ENCODE measurements around the gene PTBP3.
A peak's percentile ranks its signal among the peaks of the same experiment; 100 is the strongest.

PTBP3 gene

DNA sequence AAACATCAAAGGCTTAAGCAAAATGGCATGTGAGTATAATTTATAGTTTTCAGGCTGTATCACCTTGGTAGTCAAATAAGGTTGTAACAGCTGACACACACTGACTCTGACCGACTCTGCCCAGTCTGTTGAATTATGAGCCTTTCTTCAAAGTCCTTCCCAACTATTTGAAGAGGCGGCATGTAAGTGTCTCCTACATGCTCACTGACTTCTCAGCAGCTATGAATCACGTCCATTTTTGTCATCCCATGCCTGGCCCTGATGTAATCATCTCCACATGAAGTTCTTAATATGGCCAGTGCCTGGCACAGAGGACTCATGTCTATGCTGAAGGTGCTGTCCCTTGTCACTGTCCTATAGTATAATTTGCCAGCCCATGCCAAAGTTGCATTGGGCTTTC, 5.1 kb upstream of the PTBP3 start:
- TF ChIP-seq, protein P1, sequence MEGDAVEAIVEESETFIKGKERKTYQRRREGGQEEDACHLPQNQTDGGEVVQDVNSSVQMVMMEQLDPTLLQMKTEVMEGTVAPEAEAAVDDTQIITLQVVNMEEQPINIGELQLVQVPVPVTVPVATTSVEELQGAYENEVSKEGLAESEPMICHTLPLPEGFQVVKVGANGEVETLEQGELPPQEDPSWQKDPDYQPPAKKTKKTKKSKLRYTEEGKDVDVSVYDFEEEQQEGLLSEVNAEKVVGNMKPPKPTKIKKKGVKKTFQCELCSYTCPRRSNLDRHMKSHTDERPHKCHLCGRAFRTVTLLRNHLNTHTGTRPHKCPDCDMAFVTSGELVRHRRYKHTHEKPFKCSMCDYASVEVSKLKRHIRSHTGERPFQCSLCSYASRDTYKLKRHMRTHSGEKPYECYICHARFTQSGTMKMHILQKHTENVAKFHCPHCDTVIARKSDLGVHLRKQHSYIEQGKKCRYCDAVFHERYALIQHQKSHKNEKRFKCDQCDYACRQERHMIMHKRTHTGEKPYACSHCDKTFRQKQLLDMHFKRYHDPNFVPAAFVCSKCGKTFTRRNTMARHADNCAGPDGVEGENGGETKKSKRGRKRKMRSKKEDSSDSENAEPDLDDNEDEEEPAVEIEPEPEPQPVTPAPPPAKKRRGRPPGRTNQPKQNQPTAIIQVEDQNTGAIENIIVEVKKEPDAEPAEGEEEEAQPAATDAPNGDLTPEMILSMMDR (IDR thresholded peaks at IDR 0.05; ENCODE audit: unreplicated experiment in 3 of 3): no peak
- Mint-ChIP-seq H3K4me3 (no peak overlapping the region), H3K27me3 (ENCODE audit: low read depth) (no peaks in the 10 kb centered on the region), H3K27ac (peak overlapping the region in 2 of 3 experiments; percentile 37 to 65), H3K9me3 (no peaks in the 10 kb centered on the region), H3K36me3 (ENCODE audit: low read depth) (no peaks in the 10 kb centered on the region), H3K4me1 (peaks cover 9% of the 10 kb centered on the region)

DNA sequence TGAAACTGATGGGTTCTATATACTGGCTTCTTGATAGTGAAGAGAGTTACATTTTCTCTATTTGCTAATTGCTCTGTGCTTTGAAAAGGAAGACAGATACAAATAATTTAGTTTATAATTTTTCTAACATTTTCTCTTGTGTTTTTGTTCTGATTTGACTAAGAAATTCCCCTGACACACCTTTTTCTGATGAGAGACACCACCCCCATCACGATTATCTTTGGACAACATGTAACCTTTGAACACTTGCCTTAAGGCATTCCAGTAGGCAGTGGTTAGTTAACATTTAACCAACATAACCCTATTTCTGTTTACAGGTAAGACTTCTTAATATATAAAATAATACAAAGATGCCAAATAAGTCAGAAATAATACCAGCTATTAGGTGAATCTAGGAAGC, 4.1 kb upstream of the PTBP3 start:
- Mint-ChIP-seq H3K27me3 (ENCODE audit: low read depth) (no peaks in the 10 kb centered on the region), H3K4me1 (peaks cover 9% of the 10 kb centered on the region), H3K27ac (peak overlapping the region in 1 of 3 experiments; percentile 18), H3K4me3 (no peak overlapping the region), H3K36me3 (ENCODE audit: low read depth) (no peaks in the 10 kb centered on the region), H3K9me3 (no peaks in the 10 kb centered on the region)
- TF ChIP-seq, protein P1 (IDR thresholded peaks at IDR 0.05; ENCODE audit: unreplicated experiment in 3 of 3): no peak

DNA sequence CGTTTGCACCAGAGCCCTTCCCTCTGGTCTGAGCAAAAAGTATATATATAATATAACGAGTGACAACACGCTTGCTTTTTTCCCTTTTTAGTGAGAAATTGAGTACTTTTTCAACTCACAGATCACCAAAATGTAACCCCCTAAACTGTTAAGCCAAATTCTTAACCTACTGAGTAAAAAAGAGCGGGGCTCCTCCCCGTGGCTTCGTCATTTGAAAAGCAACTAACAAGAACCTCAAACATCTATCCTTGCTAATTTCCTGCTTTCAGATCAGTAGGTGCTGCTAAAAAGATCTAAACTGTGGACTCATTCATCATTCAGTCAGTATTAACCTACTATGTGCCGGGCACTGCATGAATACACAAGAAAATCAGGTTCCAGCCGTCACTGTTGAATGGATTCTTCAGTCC, 1.0 kb upstream of the PTBP3 start:
- peak overlapping the region; percentile 91 to 96 (median 93) for H3K27ac Mint-ChIP-seq
- TF ChIP-seq, protein P1 (IDR thresholded peaks at IDR 0.05; ENCODE audit: unreplicated experiment in 3 of 3): no peak
- H3K4me1 Mint-ChIP-seq: peaks cover 29% of the 10 kb centered on the region
- no peaks in the 10 kb centered on the region for H3K36me3 Mint-ChIP-seq (ENCODE audit: low read depth)
- H3K27me3 Mint-ChIP-seq (ENCODE audit: low read depth): no peaks in the 10 kb centered on the region
- peak overlapping the region; percentile 86 to 97 (median 97) for H3K4me3 Mint-ChIP-seq
- no peaks in the 10 kb centered on the region for H3K9me3 Mint-ChIP-seq

DNA sequence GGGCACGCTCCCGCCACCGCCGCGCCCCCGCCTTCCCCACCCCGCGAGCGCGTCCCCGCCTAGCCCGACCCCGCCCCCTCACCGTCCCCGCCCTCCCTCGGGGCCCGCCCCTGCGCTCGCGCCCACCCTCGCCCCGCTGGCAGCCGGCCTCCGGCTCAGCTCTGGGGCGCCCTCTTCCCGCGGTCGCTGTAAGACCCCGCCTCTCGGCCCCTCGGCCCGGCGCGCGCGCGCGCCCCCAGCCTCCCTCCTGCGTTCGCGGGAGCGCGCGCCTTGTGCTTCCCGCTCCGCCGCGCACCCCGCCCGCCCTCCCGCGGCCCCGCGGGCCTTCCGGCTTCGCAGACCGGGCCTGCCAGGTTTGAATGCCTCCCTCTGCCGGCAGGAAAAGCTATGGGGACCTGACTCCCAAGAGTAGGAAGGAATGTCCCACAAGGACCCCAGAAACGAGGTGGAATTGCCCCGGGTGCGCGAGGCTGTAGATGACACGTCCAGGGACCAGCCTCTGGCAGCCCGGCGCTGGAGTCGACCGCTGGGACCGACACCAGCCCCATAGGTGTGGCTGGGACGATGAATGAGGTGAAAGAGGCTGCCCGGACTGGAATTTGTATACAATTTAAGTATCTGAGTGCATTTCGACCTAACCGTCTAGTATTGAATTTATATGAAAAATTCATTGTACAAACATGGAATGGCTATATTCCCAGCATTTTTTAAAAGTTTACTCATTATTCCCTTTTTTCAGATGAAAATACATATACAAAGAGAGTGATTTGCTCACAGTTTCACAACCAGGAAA, 416 bp upstream of the PTBP3 start:
- no peaks in the 10 kb centered on the region for H3K27me3 Mint-ChIP-seq (ENCODE audit: low read depth)
- H3K4me3 Mint-ChIP-seq: peak overlapping the region; percentile 86 to 97 (median 97)
- peaks cover 29% of the 10 kb centered on the region for H3K4me1 Mint-ChIP-seq
- H3K9me3 Mint-ChIP-seq: no peaks in the 10 kb centered on the region
- TF ChIP-seq, protein P1 (IDR thresholded peaks at IDR 0.05; ENCODE audit: unreplicated experiment in 3 of 3): peak; percentile 53 to 56 (median 55)
- no peaks in the 10 kb centered on the region for H3K36me3 Mint-ChIP-seq (ENCODE audit: low read depth)
- peak overlapping the region; percentile 93 to 96 (median 94) for H3K27ac Mint-ChIP-seq

DNA sequence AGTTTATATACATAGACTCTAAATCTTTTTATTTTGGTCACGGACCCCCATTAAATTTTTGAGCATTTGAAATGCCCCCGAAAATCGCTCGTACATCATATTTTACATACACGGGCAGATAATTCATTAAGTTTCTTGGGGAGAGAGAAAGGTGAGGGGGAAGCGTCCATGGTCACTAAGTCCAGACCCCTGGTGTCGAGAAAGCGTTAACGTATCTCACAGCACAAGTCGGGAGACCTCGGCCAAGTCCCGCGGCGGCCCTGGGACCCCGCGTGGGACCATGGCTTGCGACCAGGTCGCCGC, 794 bp downstream of the PTBP3 start:
- H3K9me3 Mint-ChIP-seq: no peaks in the 10 kb centered on the region
- peak overlapping the region; percentile 89 to 94 (median 93) for H3K27ac Mint-ChIP-seq
- H3K4me3 Mint-ChIP-seq: peak overlapping the region; percentile 91 to 98 (median 96)
- TF ChIP-seq, protein P1 (IDR thresholded peaks at IDR 0.05; ENCODE audit: unreplicated experiment in 3 of 3): peak; percentile 9 to 30 (median 22)
- peaks cover 32% of the 10 kb centered on the region for H3K4me1 Mint-ChIP-seq
- no peaks in the 10 kb centered on the region for H3K27me3 Mint-ChIP-seq (ENCODE audit: low read depth)
- H3K36me3 Mint-ChIP-seq (ENCODE audit: low read depth): peaks cover 4% of the 10 kb centered on the region

DNA sequence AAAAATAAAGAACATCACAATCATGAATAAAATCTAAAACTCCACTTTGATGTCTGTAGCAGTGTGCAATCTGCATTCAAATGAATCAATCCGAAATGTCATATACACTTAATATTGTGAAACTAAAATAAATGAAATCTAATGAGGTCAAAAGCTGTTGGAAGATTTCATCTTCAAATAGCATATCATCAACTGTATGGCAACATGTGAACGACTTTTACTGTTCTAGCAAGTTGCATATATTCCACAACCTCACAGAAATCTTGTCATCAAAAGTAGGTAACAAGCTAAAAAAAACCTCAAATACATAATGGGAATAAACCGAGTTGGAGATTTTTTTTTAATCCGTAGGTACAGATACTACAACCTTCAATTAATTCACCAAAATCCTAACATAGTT, 1.2 kb downstream of the PTBP3 start:
- Mint-ChIP-seq H3K4me3 (peak overlapping the region; percentile 91 to 98 (median 96)), H3K9me3 (no peaks in the 10 kb centered on the region), H3K4me1 (peaks cover 32% of the 10 kb centered on the region), H3K27ac (peak overlapping the region; percentile 89 to 94 (median 93)), H3K36me3 (ENCODE audit: low read depth) (peaks cover 4% of the 10 kb centered on the region), H3K27me3 (ENCODE audit: low read depth) (no peaks in the 10 kb centered on the region)
- TF ChIP-seq, protein P1 (IDR thresholded peaks at IDR 0.05; ENCODE audit: unreplicated experiment in 3 of 3): no peak
